ENCODE results near the gene ZNF385D. TPM values are rescaled to one million over a fixed set of nuclear protein-coding genes. Genes with fewer than 3 reads are reported as not detected.
"Not testable (repeated sequence)": the region's sequence is repeated elsewhere in the genome, so short reads cannot be mapped to it uniquely, and the experiment has no call there.

Gene ZNF385D
- total RNA-seq, 1 donor from 2014 or later, result 5.4 TPM

DNA sequence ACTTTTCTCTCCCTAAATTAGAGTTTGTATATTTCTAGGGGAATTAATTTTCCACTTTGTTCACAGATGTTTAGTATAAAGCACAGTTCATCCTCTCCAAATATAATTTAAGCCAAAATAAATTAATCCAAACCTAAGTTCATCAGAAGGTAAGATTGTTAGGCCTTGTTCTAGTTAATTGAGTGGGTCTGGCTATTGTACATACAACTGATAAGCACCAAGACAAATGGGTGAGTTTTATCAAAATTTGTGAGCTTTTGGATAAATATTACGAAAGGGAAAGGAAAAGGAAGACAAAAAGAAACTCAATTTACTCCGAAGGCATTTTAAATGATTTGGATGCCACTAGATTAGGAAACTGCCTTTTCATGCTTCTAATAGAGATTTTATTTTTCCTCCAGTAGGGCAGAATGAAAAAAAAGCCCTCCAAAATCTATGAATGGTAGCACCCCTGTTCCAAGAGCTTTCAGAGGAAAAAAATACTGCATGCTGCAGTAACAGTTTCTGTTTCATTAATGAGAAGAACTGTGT is 304.0 kb downstream of the ZNF385D start:
- no peak for DNase-seq

DNA sequence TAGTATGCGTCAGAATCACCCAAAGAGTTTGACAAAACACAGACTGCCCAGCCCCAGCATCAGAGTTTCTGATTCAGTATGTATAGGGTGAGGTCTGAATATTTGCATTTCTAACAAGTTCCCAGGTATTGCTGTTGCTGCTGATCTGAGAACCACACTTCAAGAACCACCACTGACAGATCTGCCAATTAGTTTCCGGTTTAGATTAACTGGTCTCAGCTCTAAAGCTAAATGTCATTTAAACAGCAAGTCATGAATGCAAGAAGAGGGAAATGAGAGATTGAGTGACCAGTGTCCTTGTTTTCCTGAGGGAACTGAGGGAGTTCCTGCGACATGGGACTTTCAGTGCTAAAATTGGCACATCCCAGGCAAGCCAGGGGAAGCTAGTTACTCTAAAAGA is 305.0 kb downstream of the ZNF385D start:
- DNase-seq, result no peak

DNA sequence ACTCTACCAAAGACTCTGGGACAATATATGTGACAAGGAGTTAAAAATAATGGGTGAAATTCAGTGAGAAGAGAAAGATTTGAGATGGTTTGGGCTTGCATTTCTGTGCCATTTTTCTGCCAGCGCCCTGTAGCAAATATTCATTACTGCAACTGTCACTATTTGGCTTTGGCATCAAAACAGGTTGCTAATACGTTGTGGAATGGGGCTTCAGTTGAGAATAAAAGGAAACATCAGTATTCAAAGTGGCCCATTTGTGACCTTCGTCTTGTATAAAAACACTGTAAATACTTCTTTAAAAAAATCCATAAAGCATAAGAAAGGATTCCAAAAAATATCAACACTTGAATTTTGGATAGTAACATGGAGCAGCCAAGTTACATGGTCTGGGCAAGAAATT is 309.2 kb downstream of the ZNF385D start:
- no peak for DNase-seq

DNA sequence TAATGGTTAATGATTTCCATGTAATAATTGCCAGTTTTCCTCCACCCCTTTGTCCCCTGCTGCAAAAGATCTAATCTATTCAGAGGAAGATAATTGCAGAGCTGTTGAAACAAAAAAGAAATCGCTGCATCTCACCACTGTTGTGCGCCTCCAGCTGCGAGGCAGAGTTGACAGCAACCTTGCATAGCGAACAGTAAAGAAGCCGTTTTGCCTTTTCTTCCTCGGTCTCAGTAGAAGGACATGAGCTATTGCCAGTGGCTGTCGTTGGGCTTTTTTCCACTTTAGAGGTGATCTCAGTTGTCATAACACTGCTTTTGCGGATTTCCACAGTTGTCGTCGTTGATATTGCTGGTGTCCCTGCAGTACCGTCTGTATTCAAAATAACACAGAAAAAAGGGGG is 314.2 kb downstream of the ZNF385D start:
- no peak for DNase-seq

DNA sequence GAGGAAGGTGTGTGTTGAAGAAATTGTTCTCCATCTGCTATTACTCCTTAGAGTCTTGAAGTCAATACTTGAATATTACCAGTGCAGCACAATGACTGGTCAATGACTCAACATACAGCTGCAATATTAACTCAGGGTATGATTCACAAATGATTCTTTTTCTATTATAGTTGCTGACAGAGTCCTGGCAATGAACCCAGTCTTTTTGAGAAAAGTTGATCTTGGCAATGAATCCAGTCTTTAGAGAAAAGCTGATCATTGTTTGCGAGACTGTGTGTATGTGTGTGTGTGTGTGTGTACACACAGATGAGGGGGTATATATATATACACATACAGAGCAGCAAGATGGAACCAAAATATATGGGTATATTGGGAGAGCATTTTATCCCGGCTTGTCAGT is 315.1 kb downstream of the ZNF385D start:
- peak; percentile 82 for DNase-seq

DNA sequence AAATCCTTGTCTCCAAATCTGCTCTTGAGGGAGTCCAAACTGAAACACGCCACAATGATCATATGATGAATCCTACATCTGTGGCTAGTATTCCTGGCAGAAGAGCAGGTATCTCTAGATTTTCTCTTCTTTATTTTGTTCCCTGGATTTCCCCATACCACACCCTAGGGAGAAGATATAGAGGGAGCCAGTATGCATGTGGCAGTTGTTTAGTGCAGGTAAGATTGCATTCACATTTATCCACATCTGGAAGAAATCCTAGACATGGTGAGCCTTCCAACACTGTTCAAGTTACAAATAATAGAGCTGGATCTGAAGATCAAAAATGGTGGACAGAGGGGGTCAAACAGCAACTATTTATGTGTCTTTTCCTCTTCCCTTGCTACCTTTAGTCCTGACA is 316.7 kb downstream of the ZNF385D start:
- no peak for DNase-seq

DNA sequence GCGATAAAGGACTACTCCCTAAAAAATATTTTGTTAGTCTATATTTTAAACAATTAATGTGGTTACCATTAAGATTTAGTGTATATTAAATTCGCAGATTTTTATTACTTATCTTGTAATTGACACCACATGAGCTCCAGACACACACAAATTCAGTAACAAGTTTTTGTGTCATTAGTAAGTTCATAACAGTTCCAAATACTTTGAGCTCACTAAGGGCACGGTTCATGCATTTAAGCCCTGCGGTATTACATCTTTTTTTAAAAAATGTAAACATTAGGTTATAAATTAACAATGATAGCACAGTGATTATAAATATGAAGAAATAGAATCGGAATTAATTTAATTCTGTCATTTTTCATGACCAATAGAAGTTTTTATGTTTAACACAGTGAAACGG is 317.3 kb downstream of the ZNF385D start:
- no peak for DNase-seq

DNA sequence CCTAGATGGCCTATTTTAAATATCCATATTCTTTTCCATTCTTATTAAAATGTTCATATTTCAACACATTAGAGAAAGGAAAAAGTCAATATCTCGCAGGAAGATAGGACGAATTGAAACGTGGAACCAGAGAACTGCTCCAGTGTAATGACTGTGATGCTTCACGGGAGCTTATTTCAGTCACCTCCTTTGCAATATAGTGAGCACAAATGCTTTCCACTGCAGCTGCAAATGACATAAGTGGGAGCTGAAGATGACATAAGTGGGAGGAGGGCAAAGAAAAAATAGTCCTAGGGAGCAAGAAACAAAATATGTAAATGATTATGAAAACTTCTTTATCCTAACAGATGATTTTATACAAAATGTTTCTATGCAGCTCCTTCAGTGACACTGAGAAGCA is 324.1 kb downstream of the ZNF385D start:
- DNase-seq, result no peak

DNA sequence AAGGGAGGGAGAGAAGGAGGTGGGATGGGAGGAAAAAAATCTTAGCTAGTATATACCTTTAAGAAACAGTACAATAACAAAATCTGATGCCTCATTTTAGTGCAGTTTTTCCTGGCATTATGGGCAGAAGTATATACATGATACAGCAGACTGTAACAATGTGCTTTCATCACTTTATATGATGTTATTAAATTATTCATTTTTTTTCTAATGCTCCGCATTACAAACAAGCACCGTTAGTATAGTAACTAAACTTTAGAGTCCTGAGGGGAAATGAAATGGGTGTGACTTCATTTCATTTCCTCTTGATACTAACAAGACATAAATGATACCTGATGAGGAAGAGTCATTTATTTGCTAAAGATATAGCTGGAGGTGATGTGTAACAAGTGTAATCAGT is 325.3 kb downstream of the ZNF385D start:
- no peak for DNase-seq

DNA sequence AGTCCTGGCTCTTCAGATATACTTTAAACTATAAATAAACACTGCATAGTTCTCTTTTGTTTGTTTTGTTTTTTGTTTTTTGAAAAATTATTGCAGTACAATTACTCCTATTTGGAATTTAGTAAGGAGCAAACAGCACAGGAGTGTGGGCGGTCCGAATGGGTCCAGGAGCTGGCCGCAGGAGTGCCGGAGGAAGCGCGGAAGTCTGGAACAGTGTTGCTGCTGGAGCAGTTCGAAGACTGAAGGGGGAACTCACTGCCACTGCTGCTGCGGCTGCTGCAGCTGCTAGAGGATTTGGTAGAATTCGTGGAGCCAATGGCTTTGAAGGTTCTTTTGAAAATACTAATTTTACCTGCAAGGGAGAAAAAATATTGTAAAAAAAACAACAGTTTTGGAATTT is 329.9 kb downstream of the ZNF385D start:
- DNase-seq, result no peak

DNA sequence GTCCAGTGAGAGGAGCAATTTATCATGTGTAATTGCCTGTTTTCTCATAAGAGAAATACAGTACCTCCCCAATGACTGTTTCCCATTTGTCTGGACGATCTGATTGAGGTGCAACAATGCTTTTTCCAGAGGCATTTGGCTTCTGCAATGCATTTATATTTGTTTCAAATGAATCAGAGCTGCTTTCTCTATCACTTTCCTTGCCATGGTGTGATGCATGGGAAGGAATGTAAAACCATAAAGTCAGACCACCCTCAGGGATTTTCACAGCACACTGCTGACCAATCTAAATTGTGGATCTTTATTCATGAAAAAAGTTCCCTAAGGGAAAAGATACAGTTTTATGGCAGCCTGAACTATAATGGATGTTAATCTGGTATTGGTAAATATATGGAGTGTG is 333.0 kb downstream of the ZNF385D start:
- DNase-seq, result no peak

DNA sequence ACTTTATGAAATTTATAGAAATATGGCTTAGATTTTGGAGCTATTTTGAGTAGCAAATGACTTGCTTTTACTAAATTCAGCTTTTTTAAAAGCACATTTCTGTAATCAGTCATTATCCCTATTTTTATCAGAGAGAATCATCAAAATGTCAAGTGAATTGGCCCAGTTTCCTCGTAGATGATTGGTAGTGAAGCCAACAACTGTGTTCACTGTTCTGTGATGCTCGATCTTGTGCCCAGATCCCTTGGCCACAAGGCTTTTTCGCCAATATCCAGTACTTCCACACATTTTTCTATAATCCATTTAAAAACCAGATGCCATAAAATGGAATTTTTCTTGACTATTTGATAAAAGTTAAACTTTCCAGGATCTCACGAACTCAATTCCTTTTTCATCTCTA is 336.5 kb downstream of the ZNF385D start:
- no peak for DNase-seq

DNA sequence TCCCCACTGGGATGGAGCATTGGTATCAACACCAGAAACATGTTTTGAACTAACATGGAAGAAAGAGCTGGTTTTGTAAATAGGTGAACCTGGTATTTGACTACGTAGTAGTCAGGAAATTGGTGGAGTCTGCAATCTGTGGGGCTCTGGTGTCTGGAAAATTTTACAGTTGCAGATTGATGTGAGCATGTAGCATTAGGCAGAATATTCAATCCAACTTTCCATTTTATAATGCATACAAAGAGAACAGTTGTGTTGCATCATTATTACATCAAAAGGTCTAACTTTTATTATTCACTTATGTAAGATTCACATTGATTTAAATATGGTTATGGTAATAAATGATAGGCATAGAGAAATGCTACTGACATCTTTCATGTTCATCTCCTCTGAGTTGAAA is 340.0 kb downstream of the ZNF385D start:
- DNase-seq, result no peak

DNA sequence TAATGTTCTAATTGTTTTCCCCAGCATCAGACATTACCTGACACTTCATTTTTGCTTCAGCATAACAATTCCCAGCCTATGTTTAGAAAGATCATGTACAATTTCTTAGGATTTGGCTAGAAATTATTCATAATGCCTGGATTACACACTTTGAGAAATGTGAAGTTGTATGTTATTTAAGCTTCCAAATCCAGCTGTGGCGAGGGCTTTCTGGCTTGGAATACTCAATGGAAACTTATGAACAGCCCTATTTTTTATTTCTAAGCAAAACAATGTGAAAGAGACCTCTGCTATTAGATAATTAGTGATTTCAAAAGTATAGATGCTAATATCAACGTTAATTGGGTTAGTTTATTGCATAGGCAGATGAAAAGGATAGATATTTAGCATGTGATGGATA is 341.6 kb downstream of the ZNF385D start:
- DNase-seq, result no peak

DNA sequence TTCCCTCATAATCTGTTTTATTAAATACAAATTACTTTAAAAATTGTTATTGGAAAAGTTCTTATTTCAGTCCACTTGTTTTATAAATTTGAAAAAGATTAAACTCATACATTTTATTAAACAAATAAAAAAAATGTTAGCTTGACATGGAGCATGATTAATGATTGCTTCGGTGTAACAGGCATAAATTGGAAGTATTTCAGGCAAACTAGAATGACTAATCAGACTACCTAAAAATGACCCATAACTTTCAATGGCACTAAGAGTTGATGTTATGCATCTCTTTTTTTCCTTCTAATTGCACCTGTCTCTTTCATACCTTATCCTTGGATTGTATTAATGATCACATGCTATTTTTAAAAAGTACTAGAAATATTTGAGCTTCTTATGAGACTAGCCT is 343.3 kb downstream of the ZNF385D start:
- DNase-seq, result no peak

DNA sequence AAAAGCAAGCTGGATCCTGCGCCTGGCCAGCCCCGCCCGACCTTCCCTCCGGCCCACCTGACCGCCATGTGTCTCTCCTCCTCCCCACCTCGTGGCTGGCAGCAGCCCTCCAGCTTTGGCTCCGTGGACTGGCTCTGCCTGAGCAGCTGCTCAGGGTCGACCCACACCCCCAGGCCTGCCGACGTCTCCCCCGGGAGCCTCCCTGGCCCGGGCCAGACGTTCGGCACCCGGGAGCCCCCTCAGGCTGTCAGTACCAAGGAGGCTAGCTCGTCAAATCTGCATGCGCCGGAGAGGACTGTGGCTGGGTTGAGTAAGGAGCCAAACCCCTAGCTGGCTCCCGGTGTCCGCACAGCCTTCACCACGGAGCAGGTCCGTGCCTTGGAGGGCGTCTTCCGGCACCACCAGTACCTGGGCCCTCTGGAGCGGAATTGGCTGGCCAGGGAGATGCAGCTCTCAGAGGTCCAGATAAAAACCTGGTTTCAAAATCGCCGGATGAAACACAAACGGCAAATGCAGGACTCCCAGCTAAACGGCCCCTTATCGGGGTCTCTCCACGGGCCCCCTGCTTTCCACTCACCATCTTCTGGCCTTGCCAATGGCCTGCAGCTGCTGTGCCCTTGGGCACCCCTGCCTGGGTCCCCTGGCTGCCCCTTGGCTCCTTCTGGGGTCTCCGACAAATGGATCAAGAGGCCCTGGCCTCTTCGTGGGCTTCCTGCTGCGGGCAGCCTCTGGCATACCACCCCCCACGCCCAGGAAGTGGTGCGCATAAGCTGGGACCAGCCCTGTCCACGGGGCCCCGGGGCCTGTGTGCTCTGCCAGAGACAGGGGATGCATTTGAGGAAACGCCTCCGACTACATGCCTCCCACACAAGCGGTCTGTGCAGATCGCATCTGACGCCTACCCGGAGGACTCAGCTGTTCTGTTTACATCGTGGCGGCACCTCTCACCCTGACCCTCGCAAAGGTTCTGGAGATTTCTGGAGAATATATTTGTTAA is 345.0 kb downstream of the ZNF385D start:
- no peak for DNase-seq

DNA sequence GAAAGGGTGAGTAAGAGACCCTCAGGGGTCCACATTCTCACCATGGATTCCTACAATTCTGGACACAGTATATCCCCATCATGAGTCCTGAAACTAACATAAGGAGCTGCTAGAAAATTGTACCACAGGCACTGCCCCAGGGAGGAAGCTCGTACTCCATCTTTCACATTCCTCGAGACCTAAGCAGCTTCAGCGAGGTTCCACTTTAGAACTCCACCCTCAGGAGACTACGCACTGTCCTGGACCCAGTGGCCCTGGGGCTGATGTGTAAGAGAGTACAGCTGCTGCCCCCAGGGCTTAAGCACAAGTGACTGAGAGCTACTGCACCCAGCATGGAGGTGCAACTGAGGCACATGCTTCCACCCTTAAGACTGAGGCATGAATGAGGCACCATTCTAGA is 352.5 kb downstream of the ZNF385D start:
- no peak for DNase-seq

DNA sequence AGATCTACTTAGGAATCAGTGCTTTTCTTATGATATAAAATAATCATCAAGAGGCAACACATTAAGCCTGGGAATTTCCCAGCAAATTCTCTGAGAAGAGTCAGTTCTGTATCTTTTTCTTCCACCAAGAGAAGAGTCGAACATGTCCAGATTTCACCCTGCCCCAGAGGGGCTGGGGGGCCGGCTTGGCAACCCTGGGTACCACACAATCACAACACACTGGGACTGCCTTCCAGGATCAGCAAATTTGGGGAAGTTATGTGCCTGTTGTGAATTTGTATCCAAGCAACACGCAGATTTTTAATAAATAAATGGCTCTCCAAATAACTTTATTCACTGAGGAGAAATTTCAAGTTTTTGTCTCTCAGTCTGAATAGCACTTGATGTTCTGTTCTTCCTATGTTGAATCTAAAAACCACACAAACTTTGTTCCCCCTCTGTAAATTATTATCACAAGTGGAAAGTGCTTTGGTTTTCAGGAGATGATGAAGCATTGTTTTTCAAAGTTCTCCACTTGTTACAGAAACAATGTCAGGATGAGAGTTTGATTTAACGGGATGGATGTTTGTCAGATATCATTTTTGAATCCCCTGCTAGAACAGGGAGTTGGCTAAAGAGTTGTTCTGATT is 357.2 kb downstream of the ZNF385D start:
- DNase-seq, result no peak

DNA sequence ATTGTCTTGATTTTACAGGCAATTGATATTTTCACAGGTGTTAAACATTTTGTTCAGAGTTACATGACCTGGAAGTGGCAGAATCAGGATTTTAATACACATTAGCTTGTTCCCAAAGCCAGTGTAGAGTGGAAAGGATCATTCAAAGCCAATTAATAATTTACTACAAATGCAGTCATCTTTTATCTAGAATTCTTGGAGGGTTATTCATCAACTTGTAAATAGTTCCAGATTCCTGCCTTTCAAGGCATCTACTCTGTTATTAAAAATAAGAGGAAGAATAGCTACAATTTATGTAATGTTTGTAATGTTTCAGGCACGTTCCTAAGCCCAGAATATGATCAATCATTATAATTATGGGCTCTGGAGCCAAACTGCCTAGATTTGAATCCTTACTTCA is 358.5 kb downstream of the ZNF385D start:
- DNase-seq, result no peak

DNA sequence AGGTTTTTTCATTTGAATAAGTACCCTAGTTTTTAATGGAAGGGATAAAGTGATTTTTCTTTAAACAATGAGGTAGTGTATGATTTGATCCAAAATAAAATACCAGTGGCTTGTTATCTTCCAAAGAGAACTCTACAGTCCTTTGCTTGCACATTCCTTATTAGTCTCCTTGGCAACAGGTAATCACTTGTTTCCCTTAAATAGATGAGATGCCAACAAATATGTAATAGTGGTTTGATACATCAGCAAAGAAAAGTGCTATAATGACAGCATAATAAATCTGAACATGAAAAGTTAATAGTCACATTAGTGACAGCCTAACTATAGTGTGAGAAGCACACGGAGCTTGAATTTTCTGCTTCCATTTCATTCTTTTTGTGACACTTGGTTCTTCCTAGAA is 360.2 kb downstream of the ZNF385D start:
- DNase-seq, result no peak

DNA sequence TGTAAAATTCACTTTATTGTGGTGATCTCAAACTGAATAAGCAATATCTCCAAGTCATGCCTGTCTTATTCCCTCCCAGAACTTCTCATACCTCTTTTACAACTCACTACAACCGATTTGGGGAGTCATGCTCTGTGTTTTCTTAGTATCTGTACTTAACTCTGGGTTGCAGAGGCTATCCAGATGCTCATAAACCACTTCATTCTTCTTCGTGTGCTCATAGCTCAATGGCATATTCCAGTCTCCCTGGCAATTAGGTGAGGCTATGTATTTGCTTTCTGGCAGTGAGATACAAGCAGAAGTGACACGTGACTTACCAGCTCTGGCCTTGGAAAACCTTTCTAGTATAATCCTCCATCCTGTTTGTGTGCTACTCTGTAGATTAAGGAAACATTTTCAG is 360.9 kb downstream of the ZNF385D start:
- DNase-seq, result no peak

DNA sequence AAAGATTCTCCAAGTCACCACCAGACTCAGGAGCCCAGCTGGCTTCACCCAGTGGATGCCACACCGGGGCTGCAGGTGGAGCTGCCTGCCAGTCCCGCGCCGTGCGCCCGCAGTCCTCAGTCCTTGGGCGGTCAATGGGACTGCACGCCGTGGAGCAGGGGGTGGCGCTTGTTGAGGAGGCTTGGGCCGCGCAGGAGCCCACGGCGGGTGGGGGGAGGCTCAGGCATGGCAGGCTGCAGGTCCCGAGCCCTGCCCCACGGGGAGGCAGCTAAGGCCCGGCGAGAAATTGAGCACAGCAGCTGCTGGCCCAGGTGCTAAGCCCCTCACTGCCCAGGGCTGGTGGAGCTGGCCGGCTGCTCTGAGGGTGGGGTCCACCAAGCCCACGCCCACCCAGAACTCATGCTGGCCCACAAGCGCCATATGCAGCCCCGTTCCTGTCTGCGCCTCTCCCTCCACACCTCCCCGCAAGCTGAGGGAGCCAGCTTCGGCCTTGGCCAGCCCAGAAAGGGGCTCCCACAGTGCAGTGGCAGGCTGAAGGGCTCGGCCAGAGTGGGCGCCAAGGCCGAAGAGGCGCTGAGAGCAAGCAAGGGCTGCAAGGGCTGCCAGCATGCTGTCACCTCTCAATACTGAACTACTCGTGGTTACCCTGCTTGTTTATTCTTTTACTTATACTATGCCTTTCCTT is 363.7 kb downstream of the ZNF385D start:
- not testable (repeated sequence) for DNase-seq

DNA sequence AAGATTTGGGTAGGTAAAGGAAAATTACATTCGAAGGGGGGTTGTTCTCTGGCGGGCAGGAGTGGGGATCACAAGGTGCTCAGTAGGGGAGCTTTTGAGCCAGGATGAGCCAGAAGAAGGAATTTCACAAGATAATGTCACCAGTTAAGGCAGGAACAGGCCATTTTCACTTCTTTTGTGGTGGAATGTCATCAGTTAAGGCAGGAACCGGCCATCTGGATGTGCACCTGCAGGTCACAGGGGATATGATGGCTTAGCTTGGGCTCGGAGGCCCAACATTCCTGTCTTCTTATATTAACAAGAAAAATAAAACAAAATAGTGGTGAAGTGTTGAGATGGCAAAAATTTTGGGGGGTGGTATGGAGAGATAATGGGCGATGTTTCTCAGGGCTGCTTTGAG is 373.0 kb downstream of the ZNF385D start:
- not testable (repeated sequence) for DNase-seq
